HG02884 (cell line): ENCODE measurements around the gene CDH24.

Experiments
- ATAC-seq: cut with Tn5 transposase; IDR thresholded peaks from one replicate; pipeline ENCODE4 v1.9.1; 2021; ENCODE audit warnings: mild to moderate bottlenecking, moderate library complexity; ENCODE audit not compliant: unreplicated experiment

The CDH24 gene

DNA sequence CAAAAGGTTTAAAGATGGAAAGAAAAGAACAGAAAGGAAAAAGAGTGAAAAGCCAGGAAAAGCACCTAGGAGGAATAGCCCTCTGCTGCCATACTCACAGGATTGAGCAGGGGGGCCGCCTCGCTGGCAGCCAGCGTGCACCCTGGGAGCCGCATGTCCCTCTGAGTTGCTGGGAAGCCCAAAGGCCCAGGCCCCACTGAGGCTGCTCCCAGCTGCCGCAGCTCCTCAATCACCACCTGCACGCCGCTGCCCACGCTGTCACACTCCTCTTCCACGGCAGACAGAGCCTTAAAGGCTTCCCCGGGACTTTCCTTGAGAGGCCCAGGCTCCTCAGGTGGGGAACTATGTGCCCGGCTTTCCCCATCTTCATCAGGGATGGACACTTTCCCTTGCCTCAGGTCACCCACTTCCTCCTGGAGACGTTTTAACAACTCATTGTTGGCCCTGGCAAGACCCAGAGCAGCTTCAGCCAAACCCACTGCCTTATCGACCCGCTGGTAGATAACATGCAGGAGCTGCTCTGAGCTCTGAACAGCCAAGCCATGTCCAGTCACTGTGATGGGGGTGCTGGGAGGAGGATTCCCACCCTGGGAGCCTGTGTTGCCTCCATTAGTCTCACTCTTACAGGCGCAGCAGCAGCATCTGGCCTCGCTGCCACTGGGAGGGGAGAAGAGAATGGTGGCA, 58.8 kb downstream of the CDH24 start:
- no peak for ATAC-seq

DNA sequence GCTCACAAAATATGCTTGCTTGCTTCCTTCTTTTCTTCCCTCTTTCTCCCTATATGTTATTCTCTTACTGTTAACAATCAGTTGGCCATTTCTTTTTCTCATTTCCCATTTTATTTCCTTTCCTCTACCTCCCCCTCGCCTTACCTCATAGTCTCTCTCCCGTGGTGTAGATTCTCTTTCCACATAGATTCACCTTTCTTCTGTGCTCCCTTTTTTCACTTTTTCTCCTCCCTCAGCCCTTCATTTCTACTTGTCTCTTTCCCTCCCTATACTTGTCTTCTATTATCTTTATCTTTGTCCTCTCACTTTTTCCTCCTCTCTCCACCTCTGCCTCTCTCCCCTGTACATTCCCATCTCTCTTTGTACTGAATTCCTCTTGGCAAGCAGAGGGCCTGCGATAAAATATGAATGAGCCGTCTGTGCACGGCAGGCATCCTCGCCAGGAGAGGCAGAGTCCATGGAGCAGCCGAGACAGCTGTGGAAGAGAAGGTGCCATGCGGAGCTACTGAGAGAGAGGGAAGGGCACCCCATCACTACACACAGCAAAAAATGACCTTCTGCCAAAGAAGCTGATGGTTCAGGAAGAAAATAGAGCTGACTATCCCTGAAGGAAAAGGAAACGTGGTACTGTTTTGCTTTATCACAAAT, 59.5 kb downstream of the CDH24 start:
- ATAC-seq, result no peak
